Endodermal cell (in vitro differentiated cells): ENCODE results near the gene C6orf52. TPM values are rescaled to one million over a fixed set of nuclear protein-coding genes. Genes with fewer than 3 reads are reported as not detected.
"Not testable (repeated sequence)": the region's sequence is repeated elsewhere in the genome, so short reads cannot be mapped to it uniquely, and the experiment has no call there.

Experiments used
- DNase-seq: peaks from one replicate; pipeline ENCODE4 v3.0.0-alpha.2; 2017
- H3K27ac ChIP-seq: 2 replicates; pipeline ENCODE4 v1.5.1; 2013; ENCODE audit warnings: mild to moderate bottlenecking, low read depth, low read length, moderate library complexity
- H3K27me3 ChIP-seq: 2 replicates; pipeline ENCODE4 v1.6.1; 2013; ENCODE audit warnings: mild to moderate bottlenecking, low read length, moderate library complexity; ENCODE audit not compliant: insufficient read depth, control insufficient read depth, poor library complexity, severe bottlenecking
- H3K36me3 ChIP-seq: 2 replicates; pipeline ENCODE4 v1.7.0; 2013; ENCODE audit warnings: mild to moderate bottlenecking, low read length, moderate library complexity; ENCODE audit not compliant: control insufficient read depth, insufficient read depth
- H3K4me1 ChIP-seq: one replicate; pipeline ENCODE4 v1.7.0; 2013; ENCODE audit warnings: low read length; ENCODE audit not compliant: control insufficient read depth, insufficient read depth
- H3K4me3 ChIP-seq: 2 replicates; pipeline ENCODE4 v1.5.1; 2013; ENCODE audit warnings: mild to moderate bottlenecking, low read length, moderate library complexity
- H3K9ac ChIP-seq: 2 replicates; pipeline ENCODE4 v1.6.1; 2013; ENCODE audit warnings: mild to moderate bottlenecking, low read length, moderate library complexity; ENCODE audit not compliant: poor library complexity, severe bottlenecking; ENCODE audit errors: extremely low read depth
- H3K9me3 ChIP-seq: 2 replicates; pipeline ENCODE4 v1.6.1; 2013; ENCODE audit warnings: mild to moderate bottlenecking, low read length, moderate library complexity; ENCODE audit not compliant: control insufficient read depth
- H3K27ac Mint-ChIP-seq: 2 replicates; pipeline ENCODE4 v1.8.0; 2020; ENCODE audit warnings: mixed read lengths
- H3K27me3 Mint-ChIP-seq: 2 replicates; pipeline ENCODE4 v1.8.0; 2021; ENCODE audit warnings: mild to moderate bottlenecking, mixed read lengths; ENCODE audit not compliant: insufficient read depth
- H3K36me3 Mint-ChIP-seq: 2 replicates; pipeline ENCODE4 v1.8.0; 2020; ENCODE audit warnings: low read depth, mixed read lengths
- H3K4me1 Mint-ChIP-seq: 2 replicates; pipeline ENCODE4 v1.8.0; 2020; ENCODE audit warnings: mixed read lengths
- H3K4me3 Mint-ChIP-seq: 2 replicates; pipeline ENCODE4 v1.8.0; 2020; ENCODE audit warnings: mild to moderate bottlenecking, moderate library complexity, mixed read lengths
- H3K9me3 Mint-ChIP-seq: 2 replicates; pipeline ENCODE4 v1.8.0; 2020; ENCODE audit warnings: mild to moderate bottlenecking, mixed read lengths
- CTCF ChIP-seq: fragments of 200-600 bp; sonication (generic); conservative IDR thresholded peaks from 2 replicates; pipeline ENCODE4 v1.5.0; 2021; ENCODE audit warnings: antibody characterized with exemption, mild to moderate bottlenecking
- WGBS, 2 experiments: methylation state at CpG; one replicate each; pipeline versions ENCODE4 v1.1.5 to v1.1.7; 2013; ENCODE audit warnings: missing lambda C conversion rate in 2 of 2, mixed read lengths in 1 of 2; ENCODE audit not compliant: insufficient coverage in 1 of 2, insufficient read length in 1 of 2; 5-methylcytosine and 5-hydroxymethylcytosine counted together
- total RNA-seq, 2 donors: library from RNA; stranded (reverse); fragmentation: NEBNext Ultra II Directional in 1 of 2; extraction: Animal tissue kit (Norgen Biotek cat#: 25700) in 1 of 2; gene quantifications; 2 replicates in 1 of 2; 3 replicates in 1 of 2; pipeline ENCODE4 v1.2.1, GENCODE V29; 2021

C6orf52 gene
- total RNA-seq, 2 donors from 2014 or later: 1.7 to 1.9 TPM

- Histone ChIP-seq H3K4me1 (no peaks in the 10 kb centered on the region), H3K27ac (no peak overlapping the region), H3K36me3 (no peaks in the 10 kb centered on the region), H3K4me3 (no peak overlapping the region), H3K9me3 (peaks cover 6% of the 10 kb centered on the region), H3K9ac (no peak overlapping the region), H3K27me3 (no peaks in the 10 kb centered on the region)
- Mint-ChIP-seq H3K4me3 (no peak overlapping the region), H3K4me1 (no peaks in the 10 kb centered on the region), H3K36me3 (no peaks in the 10 kb centered on the region), H3K27ac (no peak overlapping the region), H3K9me3 (no peaks in the 10 kb centered on the region), H3K27me3 (no peaks in the 10 kb centered on the region)
- WGBS, 2 experiments: 92 to 97% methylated on average over 6 to 7 of the region's 7 CpGs
- DNase-seq: no peak
- no peak for TF ChIP-seq CTCF
These were observed 18.0 kb downstream of the C6orf52 start for GRCh38 chr6:10676403-10676802.

GRCh38 chr6:10668126-10668917 lies 26.1 kb downstream of the C6orf52 start:
- 93 to 96% methylated on average over 6 of the region's 6 CpGs for WGBS, 2 experiments
- peaks cover 5% of the 10 kb centered on the region for H3K9me3 Mint-ChIP-seq
- no peak overlapping the region for H3K4me3 Mint-ChIP-seq

GRCh38 chr6:10665595-10665994 lies 28.8 kb downstream of the C6orf52 start:
- not testable (repeated sequence) for DNase-seq
- 100% methylated on average over 1 of the region's 1 CpG; no CpG with 5 or more reads in 1 of the 2 experiments for WGBS, 2 experiments

More at GRCh38 chr6:10668126-10668917, 26.1 kb downstream of the C6orf52 start:
- no peak overlapping the region for H3K27ac Mint-ChIP-seq
- H3K9me3 ChIP-seq: no peaks in the 10 kb centered on the region
- no peaks in the 10 kb centered on the region for H3K36me3 ChIP-seq
- H3K9ac ChIP-seq: no peak overlapping the region
- H3K4me1 ChIP-seq: no peaks in the 10 kb centered on the region
- no peaks in the 10 kb centered on the region for H3K4me1 Mint-ChIP-seq
- no peaks in the 10 kb centered on the region for H3K27me3 ChIP-seq
- peaks cover 6% of the 10 kb centered on the region for H3K36me3 Mint-ChIP-seq
- no peak for TF ChIP-seq CTCF
- H3K4me3 ChIP-seq: no peak overlapping the region
- DNase-seq: no peak
- H3K27me3 Mint-ChIP-seq: peaks cover 8% of the 10 kb centered on the region
- H3K27ac ChIP-seq: no peak overlapping the region

More at GRCh38 chr6:10665595-10665994, 28.8 kb downstream of the C6orf52 start:
- not testable (repeated sequence) for H3K36me3 Mint-ChIP-seq, H3K4me1 ChIP-seq, H3K9me3 ChIP-seq, H3K27ac Mint-ChIP-seq, H3K27me3 Mint-ChIP-seq, H3K9me3 Mint-ChIP-seq, H3K4me1 Mint-ChIP-seq, H3K36me3 ChIP-seq, H3K9ac ChIP-seq, H3K4me3 Mint-ChIP-seq, H3K27ac ChIP-seq, H3K27me3 ChIP-seq, H3K4me3 ChIP-seq
